ENCODE measurements around the gene FBXO2.

DNA sequence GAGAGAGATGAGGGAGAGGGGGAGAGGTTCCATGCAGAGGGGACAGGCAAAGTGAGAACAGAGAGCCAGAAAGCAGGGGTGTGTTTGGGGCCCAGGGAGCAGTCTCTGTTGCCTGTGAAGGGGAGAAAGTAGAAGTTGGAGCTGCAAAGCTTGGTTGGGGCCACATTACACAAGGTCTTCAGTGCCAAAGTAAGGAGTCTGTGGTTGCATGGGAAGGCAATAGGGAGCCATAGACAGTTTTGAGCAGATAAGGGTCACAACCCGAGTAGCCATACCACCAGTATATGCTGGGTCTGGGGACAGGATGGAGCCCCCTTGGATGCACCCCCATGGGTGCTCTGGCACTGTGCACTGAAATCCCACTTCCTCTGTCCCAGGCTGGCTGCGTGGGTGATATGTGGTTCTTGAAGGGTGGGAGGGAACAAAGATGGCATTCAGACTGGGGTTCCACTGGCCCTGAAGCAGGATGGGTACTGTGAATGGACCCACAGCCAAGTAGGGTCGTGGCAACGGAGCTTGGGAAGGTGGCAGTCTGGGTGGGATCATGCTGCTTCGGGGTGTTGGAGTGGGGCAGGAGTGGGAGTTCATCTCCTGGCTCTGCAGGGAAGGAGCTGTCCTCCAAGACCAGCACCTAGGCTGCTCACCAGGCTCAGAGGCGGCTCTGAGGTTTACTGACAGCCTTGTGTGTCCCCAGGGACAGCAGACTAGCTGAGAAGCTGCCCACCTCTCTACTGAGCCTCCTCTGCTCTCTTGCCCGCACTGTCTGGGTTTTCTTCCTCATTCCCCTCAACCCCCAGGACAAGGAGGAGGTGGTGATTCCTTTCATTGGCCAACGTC is 49.3 kb upstream of the FBXO2 start:
- TF ChIP-seq, protein P1, sequence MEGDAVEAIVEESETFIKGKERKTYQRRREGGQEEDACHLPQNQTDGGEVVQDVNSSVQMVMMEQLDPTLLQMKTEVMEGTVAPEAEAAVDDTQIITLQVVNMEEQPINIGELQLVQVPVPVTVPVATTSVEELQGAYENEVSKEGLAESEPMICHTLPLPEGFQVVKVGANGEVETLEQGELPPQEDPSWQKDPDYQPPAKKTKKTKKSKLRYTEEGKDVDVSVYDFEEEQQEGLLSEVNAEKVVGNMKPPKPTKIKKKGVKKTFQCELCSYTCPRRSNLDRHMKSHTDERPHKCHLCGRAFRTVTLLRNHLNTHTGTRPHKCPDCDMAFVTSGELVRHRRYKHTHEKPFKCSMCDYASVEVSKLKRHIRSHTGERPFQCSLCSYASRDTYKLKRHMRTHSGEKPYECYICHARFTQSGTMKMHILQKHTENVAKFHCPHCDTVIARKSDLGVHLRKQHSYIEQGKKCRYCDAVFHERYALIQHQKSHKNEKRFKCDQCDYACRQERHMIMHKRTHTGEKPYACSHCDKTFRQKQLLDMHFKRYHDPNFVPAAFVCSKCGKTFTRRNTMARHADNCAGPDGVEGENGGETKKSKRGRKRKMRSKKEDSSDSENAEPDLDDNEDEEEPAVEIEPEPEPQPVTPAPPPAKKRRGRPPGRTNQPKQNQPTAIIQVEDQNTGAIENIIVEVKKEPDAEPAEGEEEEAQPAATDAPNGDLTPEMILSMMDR (IDR thresholded peaks at IDR 0.05), result no peak
- TF ChIP-seq POLR2A (IDR thresholded peaks at IDR 0.05), result no peak
